ENCODE data around the gene NOS2.
"Not testable (repeated sequence)": the region's sequence is repeated elsewhere in the genome, so short reads cannot be mapped to it uniquely, and the experiment has no call there.

Gene NOS2

GRCh38 chr17:27800522-27800921, at the start of gene NOS2:
TSS of gene NOS2 (minus strand) at chr17:27800529. CDS start at chr17:27798809, 1,720 bp downstream.
- no peak for FAIRE-seq

GRCh38 chr17:27849474-27850185, 49.3 kb upstream of the NOS2 start:
- no peak for FAIRE-seq

- FAIRE-seq: no peak
Measured at GRCh38 chr17:27848931-27849330, 48.6 kb upstream of the NOS2 start.

- FAIRE-seq: not testable (repeated sequence)
Measured at GRCh38 chr17:27846808-27847307, 46.5 kb upstream of the NOS2 start.

- FAIRE-seq: no peak
Measured at GRCh38 chr17:27846042-27846655, 45.8 kb upstream of the NOS2 start.

GRCh38 chr17:27845264-27846041, 45.1 kb upstream of the NOS2 start:
- no peak for FAIRE-seq

GRCh38 chr17:27840688-27841087, 40.4 kb upstream of the NOS2 start:
- FAIRE-seq: no peak

GRCh38 chr17:27840406-27840678, 40.0 kb upstream of the NOS2 start:
- FAIRE-seq: not testable (repeated sequence)

GRCh38 chr17:27839571-27840405, 39.5 kb upstream of the NOS2 start:
- FAIRE-seq: not testable (repeated sequence)

- FAIRE-seq: not testable (repeated sequence)
Measured at GRCh38 chr17:27838607-27839006, 38.3 kb upstream of the NOS2 start.

GRCh38 chr17:27837769-27838168, 37.4 kb upstream of the NOS2 start:
- not testable (repeated sequence) for FAIRE-seq

- no peak for FAIRE-seq
Measured at GRCh38 chr17:27836651-27837050, 36.3 kb upstream of the NOS2 start.

GRCh38 chr17:27834571-27834970, 34.2 kb upstream of the NOS2 start:
- no peak for FAIRE-seq

- no peak for FAIRE-seq
Measured at GRCh38 chr17:27832831-27833230, 32.5 kb upstream of the NOS2 start.

- not testable (repeated sequence) for FAIRE-seq
Measured at GRCh38 chr17:27829888-27830287, 29.6 kb upstream of the NOS2 start.

GRCh38 chr17:27829143-27829711, 28.9 kb upstream of the NOS2 start:
- not testable (repeated sequence) for FAIRE-seq

GRCh38 chr17:27825459-27825858, 25.1 kb upstream of the NOS2 start:
- no peak for FAIRE-seq

- no peak for FAIRE-seq
Measured at GRCh38 chr17:27824745-27825144, 24.4 kb upstream of the NOS2 start.

- no peak for FAIRE-seq
Measured at GRCh38 chr17:27824176-27824715, 23.9 kb upstream of the NOS2 start.

- not testable (repeated sequence) for FAIRE-seq
Measured at GRCh38 chr17:27822108-27822507, 21.8 kb upstream of the NOS2 start.

- FAIRE-seq: no peak
Measured at GRCh38 chr17:27821318-27821717, 21.0 kb upstream of the NOS2 start.

- no peak for FAIRE-seq
Measured at GRCh38 chr17:27819145-27819544, 18.8 kb upstream of the NOS2 start.

All from TTC549 (cell line).